B cell (primary cell): Measurements from ENCODE around the gene CPS1. TPM values are rescaled to one million over a fixed set of nuclear protein-coding genes. Genes with fewer than 3 reads are reported as not detected.

Source experiments
- ATAC-seq: fragments of 200-7000 bp; cut with Tn5 transposase; one replicate; pipeline ENCODE4 v1.10.0; 2021; ENCODE audit warnings: low read depth, mild to moderate bottlenecking, moderate number of reproducible peaks, moderate library complexity
- CTCF ChIA-PET: fragments of 350-600 bp; sonication (Branson Sonifier 250); formaldehyde crosslinking; loops from one replicate; lab custom pipeline; 2021; ENCODE audit warnings: antibody characterized with exemption, inconsistent platforms; lab: Charles Lee
- POLR2A ChIA-PET: fragments of 350-600 bp; sonication (Branson Sonifier 250); formaldehyde crosslinking; loops from one replicate; lab custom pipeline; 2021; ENCODE audit warnings: antibody characterized with exemption; lab: Charles Lee
- DNase-seq: peaks from one replicate; pipeline ENCODE4 v3.0.0; 2013
- H2AFZ ChIP-seq: 2 replicates; pipeline ENCODE4 v1.6.1; 2012; ENCODE audit warnings: mild to moderate bottlenecking, low read depth, low read length; ENCODE audit not compliant: insufficient read depth, poor library complexity, severe bottlenecking
- H3K27ac ChIP-seq, 2 donors: 1 replicate in 1 of 2; 2 replicates in 1 of 2; pipeline ENCODE4 v1.5.1; 2012 to 2013; ENCODE audit warnings: low read length in 2 of 2, mild to moderate bottlenecking in 2 of 2, moderate library complexity in 1 of 2
- H3K27me3 ChIP-seq, 4 experiments: fragments of 200-600 bp in 1 of 4; sonication (generic) in 1 of 4; replicated peaks in 1 of 4; 1 replicate in 2 of 4; 2 replicates in 2 of 4; pipeline versions ENCODE4 v1.6.1 to v1.7.0; 2013 to 2016; ENCODE audit warnings: low read length in 3 of 4, mild to moderate bottlenecking in 2 of 4, mixed read lengths in 1 of 4, moderate library complexity in 1 of 4; ENCODE audit not compliant: insufficient read depth in 4 of 4, control insufficient read depth in 3 of 4; ENCODE audit errors: control extremely low read depth in 1 of 4
- H3K36me3 ChIP-seq, 2 experiments: replicated peaks in 1 of 2; 1 replicate in 1 of 2; 2 replicates in 1 of 2; pipeline versions ENCODE4 v1.6.1 to v1.7.1; 2013; ENCODE audit warnings: low read length in 1 of 2; ENCODE audit not compliant: insufficient read depth in 2 of 2, control insufficient read depth in 1 of 2; ENCODE audit errors: control extremely low read depth in 1 of 2, extremely low read depth in 1 of 2
- H3K4me1 ChIP-seq, 2 donors: fragments of 200-600 bp in 1 of 2; sonication (generic) in 1 of 2; 1 replicate in 1 of 2; 2 replicates in 1 of 2; pipeline versions ENCODE4 v1.5.1 to v1.6.1; 2013 to 2017; ENCODE audit warnings: low read length in 2 of 2; ENCODE audit not compliant: control insufficient read depth in 2 of 2, insufficient read depth in 2 of 2
- H3K4me2 ChIP-seq: replicated peaks from 2 replicates; pipeline ENCODE3; 2012; ENCODE audit warnings: mild to moderate bottlenecking, low read depth, low read length; ENCODE audit not compliant: poor library complexity, severe bottlenecking
- H3K4me3 ChIP-seq, 5 experiments: fragments of 200-600 bp in 1 of 5; sonication (generic) in 1 of 5; 1 replicate in 3 of 5; 2 replicates in 2 of 5; pipeline versions ENCODE4 v1.5.1 to v1.7.0; 2011 to 2016; ENCODE audit warnings: low read length in 4 of 5, mild to moderate bottlenecking in 4 of 5, low read depth in 2 of 5, control low read depth in 1 of 5, moderate library complexity in 1 of 5; ENCODE audit not compliant: insufficient read depth in 1 of 5; ENCODE audit errors: control extremely low read depth in 1 of 5, extremely low read depth in 1 of 5
- H3K79me2 ChIP-seq: fragments of 200-600 bp; sonication (generic); one replicate; pipeline ENCODE4 v1.6.0; 2016; ENCODE audit warnings: low read length; ENCODE audit not compliant: control insufficient read depth, insufficient read depth
- H3K9ac ChIP-seq: fragments of 200-600 bp; sonication (generic); 2 replicates; pipeline ENCODE4 v1.6.1; 2017; ENCODE audit warnings: mild to moderate bottlenecking, low read length, moderate library complexity
- H3K9me3 ChIP-seq, 3 donors: one replicate each; pipeline versions ENCODE4 v1.6.1 to v1.7.1; 2013; ENCODE audit warnings: low read length in 2 of 3; ENCODE audit not compliant: control insufficient read depth in 2 of 3, insufficient read depth in 1 of 3; ENCODE audit errors: control extremely low read depth in 1 of 3
- H4K20me1 ChIP-seq: 2 replicates; pipeline ENCODE4 v1.6.0; 2012; ENCODE audit warnings: mild to moderate bottlenecking, low read length; ENCODE audit not compliant: insufficient read depth, control insufficient read depth, poor library complexity, severe bottlenecking
- H3K27ac Mint-ChIP-seq: one replicate; pipeline ENCODE4 v1.8.0; 2021; ENCODE audit warnings: mixed read lengths
- H3K27me3 Mint-ChIP-seq: one replicate; pipeline ENCODE4 v1.8.0; 2021; ENCODE audit warnings: mixed read lengths
- H3K4me1 Mint-ChIP-seq: one replicate; pipeline ENCODE4 v1.8.0; 2021; ENCODE audit warnings: mixed read lengths
- H3K4me3 Mint-ChIP-seq: one replicate; pipeline ENCODE4 v1.8.0; 2021; ENCODE audit warnings: mixed read lengths
- H3K9me3 Mint-ChIP-seq: one replicate; pipeline ENCODE4 v1.8.0; 2022; ENCODE audit warnings: mixed read lengths; ENCODE audit not compliant: insufficient read depth
- CTCF ChIP-seq: fragments of 200-600 bp; IDR thresholded peaks from one replicate; pipeline ENCODE4 v1.8.0; 2022; ENCODE audit warnings: antibody characterized with exemption, mild to moderate bottlenecking
- EZH2 ChIP-seq: IDR thresholded peaks from 2 replicates; pipeline ENCODE4 v1.6.1; 2012; ENCODE audit warnings: borderline replicate concordance, low read depth, mild to moderate bottlenecking, moderate library complexity, low read length; ENCODE audit not compliant: insufficient read depth, poor library complexity, severe bottlenecking
- WGBS: methylation state at CpG from one replicate; pipeline ENCODE4 v1.1.5; 2013; ENCODE audit warnings: missing lambda C conversion rate; ENCODE audit not compliant: insufficient coverage; 5-methylcytosine and 5-hydroxymethylcytosine counted together
- intact Hi-C: fragments of 100-400 bp; cut with micrococcal nuclease; formaldehyde crosslinking; loops from one replicate; pipeline ENCODE4 v1.10.0; 2022
- polyA plus RNA-seq: library from polyadenylated mRNA; depleted of rRNA; stranded (reverse); fragments of >200 nt; gene quantifications from 2 replicates; pipeline ENCODE4 v1.2.3, GENCODE V29; 2012
- total RNA-seq, 2 donors: library from RNA; stranded (reverse); fragments of 120-200 nt in 1 of 2; gene quantifications; 1 replicate in 1 of 2; 2 replicates in 1 of 2; pipeline versions ENCODE4 v1.2.3 to v1.2.4, GENCODE V29; 2013 to 2022

CPS1 gene
- total and polyA plus RNA-seq, 2 donors (not counting 1 experiment from before 2014, with no cell fraction given) = 0.12 to 0.25 TPM

DNA sequence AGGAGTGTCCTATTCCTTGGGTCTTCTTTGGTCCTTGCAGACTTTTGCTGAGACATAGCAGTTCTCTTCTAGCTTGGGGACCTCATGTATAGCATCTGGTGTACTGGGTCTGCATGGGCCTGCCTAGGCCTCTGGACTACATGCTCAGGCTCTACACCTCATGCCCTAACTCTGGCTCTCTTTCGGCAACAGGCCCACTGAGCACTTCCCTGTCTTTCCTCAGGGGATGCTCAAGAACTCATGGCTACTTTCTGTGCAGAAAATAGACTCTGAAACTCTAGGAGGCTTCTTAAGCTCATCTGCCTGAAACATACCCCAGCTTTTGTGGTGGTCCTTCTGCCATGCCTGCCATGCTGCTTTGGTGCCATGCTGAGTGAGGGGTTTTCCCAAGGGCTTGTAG lies 21.5 kb upstream of the CPS1 start:
- H3K4me3 ChIP-seq = no peak overlapping the region
- no peaks in the 10 kb centered on the region for H3K9me3 ChIP-seq
- ChIA-PET CTCF (interaction anchor here (1.3 kb wide), 1 partner anchor 32 kb away, joined by 6 read pairs; no protein-coding TSS in a partner anchor), POLR2A (no interaction called here)
- H3K9me3 Mint-ChIP-seq = no peaks in the 10 kb centered on the region
- H3K27ac Mint-ChIP-seq = no peak overlapping the region
- no peaks in the 10 kb centered on the region for H4K20me1 ChIP-seq
- no peak overlapping the region for H3K4me2 ChIP-seq
- no peak overlapping the region for H3K27ac ChIP-seq
- H3K4me3 Mint-ChIP-seq = no peak overlapping the region
- H2AFZ ChIP-seq = no peak overlapping the region
- no peaks in the 10 kb centered on the region for H3K4me1 ChIP-seq
- H3K36me3 ChIP-seq = no peaks in the 10 kb centered on the region
- intact Hi-C loops = no loop called here
- WGBS = 100% methylated on average over 1 of the region's 1 CpG
- DNase-seq (no peak), ATAC-seq (no peak)
- TF ChIP-seq CTCF = no peak
- TF ChIP-seq EZH2 = no peak
- H3K79me2 ChIP-seq = no peaks in the 10 kb centered on the region
- H3K27me3 ChIP-seq = no peaks in the 10 kb centered on the region
- H3K9ac ChIP-seq = no peak overlapping the region
- H3K27me3 Mint-ChIP-seq = no peaks in the 10 kb centered on the region
- no peaks in the 10 kb centered on the region for H3K4me1 Mint-ChIP-seq

DNA sequence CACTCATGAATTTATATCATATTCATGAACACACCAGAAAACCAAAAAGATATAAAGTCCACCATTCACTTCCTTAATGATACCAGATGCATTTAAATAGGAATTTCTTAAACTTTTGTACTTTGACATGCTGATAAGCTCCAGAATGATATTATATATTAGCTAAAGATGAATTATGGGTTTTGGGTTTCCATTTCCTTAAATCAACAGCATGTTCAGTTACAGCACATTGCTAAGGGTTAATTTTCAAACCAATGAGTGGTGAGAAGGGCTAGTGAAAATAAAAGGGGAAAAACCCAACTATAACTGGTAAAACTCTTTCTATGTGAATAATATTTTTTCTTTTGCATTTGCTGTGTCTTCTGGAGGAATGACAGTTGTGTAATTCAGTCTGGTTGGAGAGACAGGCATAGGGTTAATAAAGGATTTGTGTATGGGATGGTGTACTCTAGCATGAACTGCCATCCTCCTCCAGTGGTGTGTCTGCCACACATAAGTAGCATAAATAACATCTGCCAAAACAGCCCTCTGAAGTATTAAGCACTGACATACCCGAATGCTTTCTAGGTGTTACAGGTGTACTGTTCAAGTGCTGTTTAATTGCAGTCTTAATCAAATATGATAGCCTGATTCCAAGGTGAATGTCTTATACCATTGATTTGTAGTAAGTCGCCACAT lies 19.3 kb upstream of the CPS1 start:
- ChIA-PET POLR2A (no interaction called here), CTCF (no interaction called here)
- no peak for DNase-seq
- no peaks in the 10 kb centered on the region for H3K9me3 Mint-ChIP-seq
- H3K4me3 ChIP-seq = no peak overlapping the region
- no peaks in the 10 kb centered on the region for H3K27me3 ChIP-seq
- H3K4me1 ChIP-seq = no peaks in the 10 kb centered on the region
- no peaks in the 10 kb centered on the region for H3K4me1 Mint-ChIP-seq
- H3K9ac ChIP-seq = no peak overlapping the region
- no peak overlapping the region for H2AFZ ChIP-seq
- no peaks in the 10 kb centered on the region for H3K36me3 ChIP-seq
- no peak overlapping the region for H3K4me3 Mint-ChIP-seq
- 80% methylated on average over 1 of the region's 2 CpGs for WGBS
- intact Hi-C loops = no loop called here
- H3K27ac Mint-ChIP-seq = no peak overlapping the region
- H3K27ac ChIP-seq = no peak overlapping the region
- H3K4me2 ChIP-seq = no peak overlapping the region
- no peaks in the 10 kb centered on the region for H3K9me3 ChIP-seq
- H3K27me3 Mint-ChIP-seq = peaks cover 2% of the 10 kb centered on the region
- ATAC-seq = no peak
- H3K79me2 ChIP-seq = no peaks in the 10 kb centered on the region
- TF ChIP-seq EZH2 = no peak
- TF ChIP-seq CTCF = no peak
- H4K20me1 ChIP-seq = no peaks in the 10 kb centered on the region
